SIG-M5 treated with dmso at 0.1 percent for 504 hours (cell line): ENCODE measurements around the gene KRT15.
A peak's percentile ranks its signal among the peaks of the same experiment; 100 is the strongest.

ENCODE experiments used
- DNase-seq: peaks from one replicate; lab custom pipeline; 2025; ENCODE audit not compliant: unreplicated experiment; lab: John Stamatoyannopoulos, UW

KRT15 gene

GRCh38 chr17:41505809-41506767 lies 12.6 kb downstream of the KRT15 start:
- peak; percentile 53 for DNase-seq

GRCh38 chr17:41505007-41505808 lies 13.5 kb downstream of the KRT15 start, which contains the start of gene KRT13:
TSS of gene KRT13 (minus strand) at chr17:41505612. CDS start at chr17:41505550, 62 bp downstream.
- no peak for DNase-seq

- no peak for DNase-seq
Measured at GRCh38 chr17:41504246-41504977, 14.3 kb downstream of the KRT15 start.

DNA sequence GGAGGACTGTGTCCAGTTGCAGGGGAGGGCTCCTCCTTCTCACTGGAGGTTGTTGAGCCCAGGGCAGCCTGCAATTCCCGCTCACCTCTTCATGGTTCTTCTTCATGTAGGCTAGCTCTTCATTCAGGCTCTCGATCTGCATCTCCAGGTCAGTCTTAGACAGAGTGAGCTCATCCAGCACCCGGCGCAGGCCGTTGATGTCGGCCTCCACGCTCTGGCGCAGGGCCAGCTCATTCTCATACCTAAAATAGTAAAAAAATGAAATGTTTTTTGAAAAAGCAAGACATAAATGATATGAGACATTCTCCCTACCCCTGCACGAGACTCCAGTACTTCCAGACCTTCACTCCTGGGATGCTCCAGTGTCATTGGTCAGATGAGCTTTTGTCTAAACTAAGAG lies 15.5 kb downstream of the KRT15 start:
- DNase-seq, result no peak

- DNase-seq, result no peak
Measured at GRCh38 chr17:41500131-41500911, 18.4 kb downstream of the KRT15 start.

DNA sequence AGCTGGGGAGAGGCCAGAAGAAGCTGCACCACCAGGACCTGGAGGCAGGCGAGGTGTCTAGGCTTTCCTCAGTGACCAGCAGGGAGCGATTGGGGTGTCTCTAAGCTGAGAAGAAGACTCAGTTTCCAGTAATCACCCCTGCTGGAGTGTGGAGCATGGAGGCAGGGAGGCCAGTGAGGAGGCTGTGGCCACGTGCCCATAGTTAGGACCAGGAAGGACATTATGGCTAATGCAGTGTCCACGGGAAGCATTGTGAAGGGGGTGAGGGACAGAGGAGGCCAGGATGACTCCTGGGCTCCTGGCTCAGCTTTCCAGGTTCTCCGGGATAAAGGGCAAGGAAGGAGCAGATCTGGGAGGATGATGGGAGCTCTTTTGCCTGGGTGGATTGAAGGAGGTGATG lies 19.0 kb downstream of the KRT15 start:
- no peak for DNase-seq

- DNase-seq, result peak; percentile 83
Measured at GRCh38 chr17:41498276-41498675, 20.4 kb downstream of the KRT15 start.

DNA sequence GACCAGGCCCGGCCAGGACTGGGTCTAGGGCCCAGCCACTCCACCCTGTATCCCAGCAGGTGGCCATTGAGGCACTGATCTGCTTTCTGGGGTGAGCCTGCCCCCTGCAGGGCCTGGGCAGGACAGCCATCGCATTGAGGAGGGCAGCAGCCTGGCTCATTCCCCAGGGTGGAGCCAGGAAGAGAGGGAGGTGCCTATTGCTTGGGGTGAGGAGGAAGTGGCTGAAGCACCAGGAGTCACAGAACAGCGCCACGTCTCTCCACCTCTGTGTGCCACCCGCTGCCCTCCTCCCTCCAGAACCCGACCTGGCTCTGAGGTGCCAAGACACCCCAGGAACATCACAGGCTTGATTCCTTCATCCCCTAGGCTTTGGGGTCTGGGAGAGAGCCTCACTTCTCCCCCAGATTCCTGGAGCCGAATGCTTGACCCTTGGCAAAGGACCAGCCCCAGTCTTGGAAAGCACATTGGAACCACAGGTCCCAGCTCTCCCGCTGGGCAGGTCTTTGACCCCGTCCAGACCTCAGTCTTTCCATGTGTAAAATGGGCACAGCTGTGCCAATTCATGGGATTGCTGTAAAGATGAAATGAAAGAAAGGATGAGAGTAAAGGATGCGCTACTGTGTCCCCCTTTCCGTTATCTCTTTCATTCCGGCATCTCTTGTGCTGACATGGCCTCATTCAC lies 21.7 kb downstream of the KRT15 start:
- DNase-seq, result peak; percentile 93

- DNase-seq, result no peak
Measured at GRCh38 chr17:41494524-41494923, 24.2 kb downstream of the KRT15 start.

- DNase-seq, result peak; percentile 33
Measured at GRCh38 chr17:41492771-41493170, 25.9 kb downstream of the KRT15 start.

- peak; percentile 22 for DNase-seq
Measured at GRCh38 chr17:41492351-41492750, 26.3 kb downstream of the KRT15 start.

DNA sequence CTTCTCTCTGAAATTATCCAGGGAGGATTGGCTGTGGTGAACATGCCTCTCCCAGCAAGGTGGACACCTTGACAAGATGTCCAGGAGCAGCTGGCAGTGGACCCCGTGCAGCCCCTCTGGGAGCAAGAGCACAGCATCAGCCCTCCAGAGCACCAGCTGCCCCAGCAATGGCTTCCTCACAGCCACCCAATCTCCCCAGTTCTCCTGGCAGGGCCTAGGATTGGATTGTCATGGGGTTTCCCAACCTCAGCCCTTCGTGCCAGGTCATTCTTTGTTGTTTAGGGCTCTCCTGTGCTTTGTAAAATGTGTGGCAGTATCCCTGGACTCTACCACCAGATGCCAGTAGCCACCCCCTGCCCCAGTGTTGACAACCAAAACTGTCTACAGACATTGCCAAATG lies 27.2 kb downstream of the KRT15 start:
- DNase-seq, result no peak

- peak; percentile 54 for DNase-seq
Measured at GRCh38 chr17:41490000-41490990, 28.4 kb downstream of the KRT15 start.

DNA sequence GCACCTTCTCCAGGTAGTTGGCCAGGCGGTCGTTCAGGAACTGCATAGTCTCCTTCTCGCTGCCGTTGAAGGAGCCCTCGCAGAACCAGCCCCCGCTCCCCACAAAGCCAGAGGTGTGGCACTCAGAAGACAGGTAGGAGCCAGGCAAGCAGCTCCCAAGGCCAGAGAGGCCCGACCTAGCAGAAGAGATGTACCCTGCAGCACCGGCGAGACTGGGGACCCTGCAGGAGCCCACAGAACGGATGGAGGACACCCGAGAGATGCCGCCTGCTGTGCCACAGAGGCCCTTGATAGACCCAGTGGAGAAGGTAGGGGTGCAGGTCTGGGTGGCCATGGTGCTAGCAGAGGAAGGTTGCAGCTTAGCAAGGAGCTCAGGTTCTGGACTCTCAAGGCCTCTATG lies 29.2 kb downstream of the KRT15 start, which contains the start of gene KRT36:
Gene KRT36 (minus strand): TSS at position 380 of the 400 bp plus-strand sequence. CDS start 46 bp downstream, at position 334.
- no peak for DNase-seq

GRCh38 chr17:41486809-41487530 lies 31.7 kb downstream of the KRT15 start:
- DNase-seq, result no peak

GRCh38 chr17:41486316-41486715 lies 32.4 kb downstream of the KRT15 start:
- DNase-seq, result no peak
